Measurements from ENCODE around the gene NPPA.

NPPA gene

DNA sequence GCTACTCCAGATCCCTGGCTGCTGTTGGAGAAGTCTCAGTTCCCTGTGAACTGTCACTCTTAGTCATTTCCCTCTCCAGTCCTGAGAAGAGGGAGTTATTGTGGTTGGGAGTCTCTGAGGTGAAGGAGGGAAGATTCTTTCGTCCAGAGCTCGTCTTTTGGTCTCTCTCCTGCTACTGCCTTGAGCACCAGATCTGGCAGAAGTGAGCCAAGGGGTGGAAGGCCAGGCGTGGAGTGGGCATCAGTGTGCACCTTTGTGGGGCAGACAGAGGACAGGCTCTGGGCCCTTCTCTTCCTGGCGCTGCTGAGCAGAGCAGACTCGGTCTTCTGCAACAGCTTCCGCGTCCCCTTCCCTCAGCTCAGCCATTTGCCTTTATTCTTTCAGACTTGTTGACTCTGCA is 22.5 kb downstream of the NPPA start:
- Histone ChIP-seq H3K4me3 (ENCODE audit: low read depth, low read length) (no peak overlapping the region), H3K18ac (ENCODE audit: low read length) (no peak overlapping the region), H3K9me3 (ENCODE audit: insufficient read depth, low read depth, low read length) (no peaks in the 10 kb centered on the region), H2AK5ac (ENCODE audit: low read length) (no peak overlapping the region), H3K4me1 (ENCODE audit: control insufficient read depth in 1 of 2, insufficient read depth in 2 of 2, low read length in 2 of 2) (peaks cover 2% of the 10 kb centered on the region in 2 experiments), H3K27ac (ENCODE audit: low read depth, low read length) (no peak overlapping the region), H3K79me2 (ENCODE audit: control insufficient read depth, insufficient read depth, low read length, poor library complexity) (no peaks in the 10 kb centered on the region), H4K8ac (ENCODE audit: low read depth, low read length) (no peak overlapping the region), H3K9ac (ENCODE audit: low read length) (no peak overlapping the region), H2BK12ac (ENCODE audit: low read length) (no peak overlapping the region), H4K12ac (ENCODE audit: low read depth, low read length) (no peak overlapping the region), H4K91ac (ENCODE audit: low read depth, low read length) (no peak overlapping the region), H3K23ac (ENCODE audit: low read length) (no peak overlapping the region), H3K36me3 (ENCODE audit: control insufficient read depth in 1 of 2, insufficient read depth in 2 of 2, low read length in 2 of 2) (peaks cover 64 to 71% of the 10 kb centered on the region in 2 experiments), H3K4me2 (ENCODE audit: low read length) (no peak overlapping the region), H3K14ac (ENCODE audit: low read length) (no peak overlapping the region), H2BK5ac (ENCODE audit: low read depth, low read length, poor library complexity) (no peak overlapping the region), H3K4ac (ENCODE audit: low read depth, low read length) (no peak overlapping the region), H3K79me1 (ENCODE audit: low read length) (no peaks in the 10 kb centered on the region), H2AFZ (ENCODE audit: insufficient read depth, low read length, poor library complexity) (no peak overlapping the region), H3K27me3 (ENCODE audit: insufficient read depth, low read length) (no peaks in the 10 kb centered on the region), H2BK120ac (ENCODE audit: insufficient read depth, low read length, poor library complexity) (no peak overlapping the region)
- DNase-seq = no peak
- WGBS (ENCODE audit: extremely low coverage, insufficient coverage, insufficient read length) = no CpG with 5 or more reads among the region's 7 CpGs

DNA sequence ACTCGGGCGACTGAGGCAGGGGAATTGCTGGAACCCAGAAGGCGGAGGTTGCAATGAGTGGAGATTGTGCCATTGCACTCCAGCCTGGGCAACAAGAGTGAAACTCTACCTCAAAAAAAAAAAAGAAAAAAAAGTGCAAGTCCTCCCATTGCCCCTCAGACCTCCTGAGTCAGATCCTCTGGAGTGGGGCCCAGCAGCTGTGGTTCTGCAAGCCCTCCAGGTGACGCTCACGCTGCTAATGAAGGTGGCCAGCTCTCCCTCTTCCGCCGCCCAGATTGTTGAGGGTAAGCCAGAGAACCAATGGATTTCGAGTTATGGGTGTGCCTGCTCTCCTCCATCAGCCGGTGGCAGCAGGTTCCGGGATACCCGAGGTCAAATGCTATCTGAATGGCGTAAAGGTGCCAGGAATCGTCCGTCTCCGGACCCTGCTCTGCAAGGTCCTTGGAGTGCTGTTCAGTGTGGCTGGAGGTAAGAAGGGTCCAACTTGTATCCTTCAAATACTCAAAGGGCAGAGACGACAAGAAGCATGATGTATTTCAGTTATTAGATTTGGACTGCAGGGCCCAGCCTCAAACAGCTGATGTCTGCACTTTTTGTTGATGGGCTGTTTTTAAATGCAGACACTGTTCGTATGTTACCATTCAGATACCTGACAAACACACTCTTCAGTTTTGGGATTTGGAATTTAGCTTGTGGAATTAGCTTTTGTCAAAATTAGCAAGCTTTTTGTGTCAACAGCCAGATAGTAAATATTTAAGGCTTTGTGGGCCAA is 24.0 kb downstream of the NPPA start:
- no peak overlapping the region for H3K27ac ChIP-seq (ENCODE audit: low read depth, low read length)
- no peak overlapping the region for H3K4me3 ChIP-seq (ENCODE audit: low read depth, low read length)
- H3K79me2 ChIP-seq (ENCODE audit: control insufficient read depth, insufficient read depth, low read length, poor library complexity) = no peaks in the 10 kb centered on the region
- H4K8ac ChIP-seq (ENCODE audit: low read depth, low read length) = no peak overlapping the region
- H3K14ac ChIP-seq (ENCODE audit: low read length) = no peak overlapping the region
- H4K91ac ChIP-seq (ENCODE audit: low read depth, low read length) = no peak overlapping the region
- no peak for DNase-seq
- no CpG with 5 or more reads among the region's 17 CpGs for WGBS (ENCODE audit: extremely low coverage, insufficient coverage, insufficient read length)
- peaks cover 52 to 61% of the 10 kb centered on the region in 2 experiments for H3K36me3 ChIP-seq (ENCODE audit: control insufficient read depth in 1 of 2, insufficient read depth in 2 of 2, low read length in 2 of 2)
- H4K12ac ChIP-seq (ENCODE audit: low read depth, low read length) = no peak overlapping the region
- peaks cover 2% of the 10 kb centered on the region in 2 experiments for H3K4me1 ChIP-seq (ENCODE audit: control insufficient read depth in 1 of 2, insufficient read depth in 2 of 2, low read length in 2 of 2)
- no peak overlapping the region for H3K4ac ChIP-seq (ENCODE audit: low read depth, low read length)
- no peak overlapping the region for H3K4me2 ChIP-seq (ENCODE audit: low read length)
- no peaks in the 10 kb centered on the region for H3K79me1 ChIP-seq (ENCODE audit: low read length)
- no peaks in the 10 kb centered on the region for H3K9me3 ChIP-seq (ENCODE audit: insufficient read depth, low read depth, low read length)
- H2AFZ ChIP-seq (ENCODE audit: insufficient read depth, low read length, poor library complexity) = no peak overlapping the region
- no peak overlapping the region for H2AK5ac ChIP-seq (ENCODE audit: low read length)
- no peak overlapping the region for H2BK12ac ChIP-seq (ENCODE audit: low read length)
- no peak overlapping the region for H2BK5ac ChIP-seq (ENCODE audit: low read depth, low read length, poor library complexity)
- no peak overlapping the region for H3K18ac ChIP-seq (ENCODE audit: low read length)
- H2BK120ac ChIP-seq (ENCODE audit: insufficient read depth, low read length, poor library complexity) = no peak overlapping the region
- no peaks in the 10 kb centered on the region for H3K27me3 ChIP-seq (ENCODE audit: insufficient read depth, low read length)
- H3K9ac ChIP-seq (ENCODE audit: low read length) = peak overlapping the region; percentile 19
- H3K23ac ChIP-seq (ENCODE audit: low read length) = no peak overlapping the region

DNA sequence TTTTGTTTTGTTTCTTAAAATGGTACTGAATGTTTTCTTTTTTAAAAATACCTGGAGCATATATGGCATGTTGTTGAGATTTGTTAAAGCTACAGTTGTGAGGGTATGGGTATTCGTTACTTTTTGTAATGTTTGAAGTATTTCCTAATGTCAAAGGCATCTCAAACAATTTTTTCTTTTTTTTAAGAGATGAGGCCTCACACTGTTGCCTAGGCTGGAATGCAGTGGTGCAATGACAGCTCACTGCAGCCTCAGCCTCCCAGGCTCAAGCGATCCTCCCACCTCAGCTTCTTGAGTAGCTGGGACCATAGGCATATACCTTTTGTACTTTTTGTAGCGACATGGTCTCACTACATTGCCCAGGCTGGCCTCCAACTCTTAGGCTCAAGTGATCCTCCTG is 25.5 kb downstream of the NPPA start:
- H4K91ac ChIP-seq (ENCODE audit: low read depth, low read length) = no peak overlapping the region
- no peak overlapping the region for H3K4me2 ChIP-seq (ENCODE audit: low read length)
- H2BK5ac ChIP-seq (ENCODE audit: low read depth, low read length, poor library complexity) = no peak overlapping the region
- H4K12ac ChIP-seq (ENCODE audit: low read depth, low read length) = no peak overlapping the region
- no peak overlapping the region for H2AK5ac ChIP-seq (ENCODE audit: low read length)
- H3K23ac ChIP-seq (ENCODE audit: low read length) = no peak overlapping the region
- H2BK12ac ChIP-seq (ENCODE audit: low read length) = no peak overlapping the region
- no peak overlapping the region for H3K18ac ChIP-seq (ENCODE audit: low read length)
- no peaks in the 10 kb centered on the region for H3K79me1 ChIP-seq (ENCODE audit: low read length)
- peak; percentile 69 to 87 for DNase-seq
- H3K79me2 ChIP-seq (ENCODE audit: control insufficient read depth, insufficient read depth, low read length, poor library complexity) = no peaks in the 10 kb centered on the region
- H3K4me3 ChIP-seq (ENCODE audit: low read depth, low read length) = no peak overlapping the region
- H4K8ac ChIP-seq (ENCODE audit: low read depth, low read length) = no peak overlapping the region
- no peak overlapping the region for H3K14ac ChIP-seq (ENCODE audit: low read length)
- peaks cover 42 to 54% of the 10 kb centered on the region in 2 experiments for H3K36me3 ChIP-seq (ENCODE audit: control insufficient read depth in 1 of 2, insufficient read depth in 2 of 2, low read length in 2 of 2)
- no peak overlapping the region for H2AFZ ChIP-seq (ENCODE audit: insufficient read depth, low read length, poor library complexity)
- H2BK120ac ChIP-seq (ENCODE audit: insufficient read depth, low read length, poor library complexity) = no peak overlapping the region
- no peak overlapping the region for H3K27ac ChIP-seq (ENCODE audit: low read depth, low read length)
- no CpG with 5 or more reads among the region's 3 CpGs for WGBS (ENCODE audit: extremely low coverage, insufficient coverage, insufficient read length)
- H3K4ac ChIP-seq (ENCODE audit: low read depth, low read length) = no peak overlapping the region
- H3K9ac ChIP-seq (ENCODE audit: low read length) = no peak overlapping the region
- no peaks in the 10 kb centered on the region for H3K27me3 ChIP-seq (ENCODE audit: insufficient read depth, low read length)
- no peaks in the 10 kb centered on the region for H3K9me3 ChIP-seq (ENCODE audit: insufficient read depth, low read depth, low read length)
- peaks cover 2% of the 10 kb centered on the region in 2 experiments for H3K4me1 ChIP-seq (ENCODE audit: control insufficient read depth in 1 of 2, insufficient read depth in 2 of 2, low read length in 2 of 2)

DNA sequence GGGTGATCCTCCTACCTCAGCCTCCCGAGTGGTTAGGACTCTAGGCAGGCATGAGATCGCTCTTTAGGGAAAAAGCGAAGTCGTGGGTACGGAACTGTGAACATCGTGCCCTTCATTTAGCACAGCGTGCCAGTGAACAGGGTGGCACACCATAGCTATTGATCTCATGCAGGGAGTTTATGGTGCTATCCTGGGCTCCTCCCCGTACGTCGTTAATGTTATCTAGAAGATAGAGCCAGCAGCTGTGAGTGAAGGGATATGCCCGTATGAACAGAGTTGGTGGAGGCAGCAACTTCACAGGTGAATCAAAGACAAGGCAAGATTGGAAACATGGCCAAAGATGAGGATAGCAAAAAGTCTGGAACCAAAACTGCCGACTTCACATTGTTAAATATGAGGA is 30.4 kb downstream of the NPPA start:
- H2AFZ ChIP-seq (ENCODE audit: insufficient read depth, low read length, poor library complexity) = no peak overlapping the region
- WGBS (ENCODE audit: extremely low coverage, insufficient coverage, insufficient read length) = no CpG with 5 or more reads among the region's 12 CpGs
- H2AK5ac ChIP-seq (ENCODE audit: low read length) = no peak overlapping the region
- no peak for DNase-seq
- H3K9ac ChIP-seq (ENCODE audit: low read length) = no peak overlapping the region
- no peaks in the 10 kb centered on the region for H3K27me3 ChIP-seq (ENCODE audit: insufficient read depth, low read length)
- no peak overlapping the region for H4K8ac ChIP-seq (ENCODE audit: low read depth, low read length)
- H2BK5ac ChIP-seq (ENCODE audit: low read depth, low read length, poor library complexity) = no peak overlapping the region
- H3K4me2 ChIP-seq (ENCODE audit: low read length) = no peak overlapping the region
- H4K91ac ChIP-seq (ENCODE audit: low read depth, low read length) = no peak overlapping the region
- H3K4ac ChIP-seq (ENCODE audit: low read depth, low read length) = no peak overlapping the region
- H3K36me3 ChIP-seq (ENCODE audit: control insufficient read depth in 1 of 2, insufficient read depth in 2 of 2, low read length in 2 of 2) = peaks cover 31 to 37% of the 10 kb centered on the region in 2 experiments
- H3K23ac ChIP-seq (ENCODE audit: low read length) = no peak overlapping the region
- no peaks in the 10 kb centered on the region for H3K79me2 ChIP-seq (ENCODE audit: control insufficient read depth, insufficient read depth, low read length, poor library complexity)
- H4K12ac ChIP-seq (ENCODE audit: low read depth, low read length) = no peak overlapping the region
- no peak overlapping the region for H3K18ac ChIP-seq (ENCODE audit: low read length)
- no peaks in the 10 kb centered on the region for H3K9me3 ChIP-seq (ENCODE audit: insufficient read depth, low read depth, low read length)
- H3K4me3 ChIP-seq (ENCODE audit: low read depth, low read length) = no peak overlapping the region
- H2BK120ac ChIP-seq (ENCODE audit: insufficient read depth, low read length, poor library complexity) = no peak overlapping the region
- H3K79me1 ChIP-seq (ENCODE audit: low read length) = no peaks in the 10 kb centered on the region
- H2BK12ac ChIP-seq (ENCODE audit: low read length) = no peak overlapping the region
- H3K4me1 ChIP-seq (ENCODE audit: control insufficient read depth in 1 of 2, insufficient read depth in 2 of 2, low read length in 2 of 2) = peaks cover 1 to 2% of the 10 kb centered on the region in 2 experiments
- no peak overlapping the region for H3K14ac ChIP-seq (ENCODE audit: low read length)
- H3K27ac ChIP-seq (ENCODE audit: low read depth, low read length) = no peak overlapping the region
